H9 (cell line): ENCODE results near the gene ARHGAP26. TPM values are rescaled to one million over a fixed set of nuclear protein-coding genes. Genes with fewer than 3 reads are reported as not detected.

Source experiments
- DNase-seq: peaks from one replicate; pipeline ENCODE4 v3.0.0-alpha.2; 2017
- H2AFZ ChIP-seq: one replicate; pipeline ENCODE4 v1.6.1; 2013; ENCODE audit warnings: mild to moderate bottlenecking, low read length, control low read depth, moderate library complexity
- H2AK5ac ChIP-seq: 2 replicates; pipeline ENCODE4 v1.6.1; 2013; ENCODE audit warnings: low read length, control low read depth, mixed read lengths; ENCODE audit not compliant: insufficient read length
- H2BK120ac ChIP-seq: one replicate; pipeline ENCODE4 v1.6.1; 2013; ENCODE audit warnings: low read depth, mild to moderate bottlenecking, low read length, control low read depth, inconsistent platforms; ENCODE audit not compliant: poor library complexity, severe bottlenecking
- H2BK12ac ChIP-seq: 2 replicates; pipeline ENCODE4 v1.6.1; 2013; ENCODE audit warnings: low read length, control low read depth, mixed read lengths, low read depth; ENCODE audit not compliant: insufficient read length
- H2BK15ac ChIP-seq: 2 replicates; pipeline ENCODE4 v1.6.1; 2013; ENCODE audit warnings: low read depth, low read length, control low read depth
- H2BK20ac ChIP-seq: one replicate; pipeline ENCODE4 v1.6.1; 2013; ENCODE audit warnings: low read depth, mild to moderate bottlenecking, low read length, control low read depth, inconsistent platforms; ENCODE audit not compliant: poor library complexity, severe bottlenecking
- H2BK5ac ChIP-seq: 2 replicates; pipeline ENCODE4 v1.6.1; 2013; ENCODE audit warnings: low read length, control low read depth, mixed read lengths; ENCODE audit not compliant: insufficient read length
- H3K14ac ChIP-seq: 2 replicates; pipeline ENCODE4 v1.6.1; 2013; ENCODE audit warnings: low read length, control low read depth; ENCODE audit not compliant: insufficient read depth
- H3K18ac ChIP-seq: 2 replicates; pipeline ENCODE4 v1.6.1; 2013; ENCODE audit warnings: low read depth, mild to moderate bottlenecking, mixed read lengths, low read length, control low read depth; ENCODE audit not compliant: insufficient read length
- H3K23ac ChIP-seq: 2 replicates; pipeline ENCODE4 v1.6.1; 2013; ENCODE audit warnings: low read length, control low read depth, mixed read lengths, low read depth; ENCODE audit not compliant: insufficient read length
- H3K23me2 ChIP-seq: 2 replicates; pipeline ENCODE4 v1.6.1; 2013; ENCODE audit warnings: low read depth, mild to moderate bottlenecking, mixed read lengths, low read length, control low read depth; ENCODE audit not compliant: insufficient read length, poor library complexity, severe bottlenecking
- H3K27ac ChIP-seq: 2 replicates; pipeline ENCODE4 v1.5.1; 2013; ENCODE audit warnings: low read length, control low read depth, mixed read lengths, low read depth; ENCODE audit not compliant: insufficient read length
- H3K27me3 ChIP-seq: 2 replicates; pipeline ENCODE4 v1.6.1; 2013; ENCODE audit warnings: low read length, control low read depth, inconsistent platforms; ENCODE audit not compliant: insufficient read depth
- H3K4ac ChIP-seq: 2 replicates; pipeline ENCODE4 v1.6.1; 2013; ENCODE audit warnings: low read depth, mild to moderate bottlenecking, control low read depth, inconsistent platforms, low read length, moderate library complexity
- H3K4me1 ChIP-seq: 2 replicates; pipeline ENCODE4 v1.6.1; 2013; ENCODE audit warnings: low read length, control low read depth, inconsistent platforms; ENCODE audit not compliant: insufficient read depth
- H3K4me2 ChIP-seq: 2 replicates; pipeline ENCODE4 v1.6.1; 2013; ENCODE audit warnings: low read length, control low read depth, mixed read lengths; ENCODE audit not compliant: insufficient read length, insufficient read depth
- H3K56ac ChIP-seq: 2 replicates; pipeline ENCODE4 v1.6.1; 2013; ENCODE audit warnings: low read depth, mild to moderate bottlenecking, mixed read lengths, low read length, control low read depth; ENCODE audit not compliant: insufficient read length
- H3K79me1 ChIP-seq: 2 replicates; pipeline ENCODE4 v1.6.1; 2013; ENCODE audit warnings: low read depth, mild to moderate bottlenecking, moderate library complexity, low read length, control low read depth, inconsistent platforms; ENCODE audit not compliant: insufficient read depth, poor library complexity, severe bottlenecking
- H3K79me2 ChIP-seq: 2 replicates; pipeline ENCODE4 v1.6.1; 2013; ENCODE audit warnings: low read length, control low read depth, inconsistent platforms; ENCODE audit not compliant: insufficient read depth
- H3K9ac ChIP-seq: 2 replicates; pipeline ENCODE4 v1.6.1; 2013; ENCODE audit warnings: low read length, control low read depth, mixed read lengths; ENCODE audit not compliant: insufficient read length; ENCODE audit errors: extremely low read depth
- H3K9me3 ChIP-seq: one replicate; pipeline ENCODE4 v1.6.1; 2013; ENCODE audit warnings: low read depth, low read length, inconsistent platforms; ENCODE audit not compliant: control insufficient read depth
- H3T11ph ChIP-seq: one replicate; pipeline ENCODE4 v1.6.1; 2013; ENCODE audit warnings: mild to moderate bottlenecking, low read length, control low read depth, inconsistent platforms
- H4K20me1 ChIP-seq: one replicate; pipeline ENCODE4 v1.6.1; 2013; ENCODE audit not compliant: control insufficient read depth, insufficient read length, insufficient read depth
- H4K5ac ChIP-seq: 2 replicates; pipeline ENCODE4 v1.6.1; 2013; ENCODE audit warnings: low read depth, mild to moderate bottlenecking, mixed read lengths, low read length, control low read depth; ENCODE audit not compliant: insufficient read length
- H4K8ac ChIP-seq: replicated peaks from 2 replicates; pipeline ENCODE4 v1.6.1; 2013; ENCODE audit warnings: low read length, control low read depth, mixed read lengths, low read depth; ENCODE audit not compliant: insufficient read length
- H4K91ac ChIP-seq: 2 replicates; pipeline ENCODE4 v1.6.1; 2013; ENCODE audit warnings: low read depth, mild to moderate bottlenecking, moderate library complexity, mixed read lengths, low read length, control low read depth; ENCODE audit not compliant: insufficient read length
- H3K27ac Mint-ChIP-seq, 3 experiments: 2 replicates in 2 of 3; 3 replicates in 1 of 3; pipeline ENCODE4 v1.8.0; 2020 to 2021; ENCODE audit warnings: mixed read lengths in 3 of 3, mild to moderate bottlenecking in 1 of 3, moderate library complexity in 1 of 3
- H3K27me3 Mint-ChIP-seq: 2 replicates; pipeline ENCODE4 v1.8.0; 2021; ENCODE audit warnings: low read depth, mild to moderate bottlenecking, moderate library complexity, mixed read lengths
- H3K36me3 Mint-ChIP-seq, 3 experiments: 2 replicates in 2 of 3; 3 replicates in 1 of 3; pipeline ENCODE4 v1.8.0; 2020 to 2021; ENCODE audit warnings: low read depth in 3 of 3, mixed read lengths in 3 of 3; ENCODE audit not compliant: insufficient read depth in 1 of 3
- H3K4me1 Mint-ChIP-seq, 2 experiments: 2 replicates each; pipeline ENCODE4 v1.8.0; 2020; ENCODE audit warnings: mixed read lengths in 2 of 2
- H3K4me3 Mint-ChIP-seq, 2 experiments: 2 replicates in 1 of 2; 3 replicates in 1 of 2; pipeline ENCODE4 v1.8.0; 2020 to 2021; ENCODE audit warnings: mild to moderate bottlenecking in 2 of 2, mixed read lengths in 2 of 2, moderate library complexity in 1 of 2
- H3K9me3 Mint-ChIP-seq, 2 experiments: 2 replicates in 1 of 2; 3 replicates in 1 of 2; pipeline ENCODE4 v1.8.0; 2020; ENCODE audit warnings: mild to moderate bottlenecking in 2 of 2, mixed read lengths in 2 of 2, moderate library complexity in 1 of 2
- WGBS: extraction: QIAGEN DNeasy Blood & Tissue Kit; methylation state at CpG from one replicate; pipeline ENCODE4 v1.1.7; 2013; ENCODE audit warnings: missing lambda C conversion rate, low lambda C conversion rate, mixed read lengths; ENCODE audit not compliant: insufficient read length; ENCODE audit errors: extremely low coverage; 5-methylcytosine and 5-hydroxymethylcytosine counted together
- total RNA-seq: library from RNA; stranded (reverse); gene quantifications from 2 replicates; pipeline ENCODE4 v1.2.1, GENCODE V29; 2021
- TF ChIP-seq, protein P1 (sequence below): fragments of 200-600 bp; sonication (generic); conservative IDR thresholded peaks from 3 replicates; pipeline ENCODE4 v1.8.0; 2021; ENCODE audit warnings: antibody characterized with exemption, mild to moderate bottlenecking

Gene ARHGAP26
- total RNA-seq, 1 experiment from 2014 or later, result 13.8 TPM

DNA sequence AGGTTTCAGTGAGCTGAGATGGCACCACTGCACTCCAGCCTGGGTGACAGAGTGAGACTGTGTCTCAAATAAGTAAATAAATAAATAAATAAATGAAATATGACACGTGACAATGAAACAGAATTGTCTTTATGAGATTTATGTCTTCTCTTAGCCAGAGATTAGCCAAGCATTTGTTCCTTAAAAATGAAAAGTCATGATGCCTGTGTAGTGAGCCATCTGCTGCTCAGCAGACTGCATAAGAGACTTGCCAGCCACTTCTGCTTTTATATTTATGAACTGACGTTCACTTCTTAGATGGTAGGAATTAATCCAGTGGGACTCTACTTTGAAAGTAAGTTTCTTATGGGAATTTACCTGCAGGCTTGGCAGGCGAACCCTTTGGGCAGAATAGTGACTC, 405.9 kb downstream of the ARHGAP26 start:
- H3K9ac ChIP-seq, result no peak overlapping the region
- peaks cover 2% of the 10 kb centered on the region; the same call in 1 of the 2 replicates for H3K4me1 ChIP-seq
- H3K79me1 ChIP-seq, result no peaks in the 10 kb centered on the region
- Mint-ChIP-seq H3K27me3 (no peaks in the 10 kb centered on the region), H3K9me3 (no peaks in the 10 kb centered on the region), H3K27ac (0 out of 7 replicates have a peak overlapping the region, but pooled peaks of 1 of the 3 experiments have one; percentile 12), H3K36me3 (peaks cover 0 to 2% (median 2%) of the 10 kb centered on the region in 3 experiments; a peak in 3 of 7 replicates), H3K4me1 (peaks cover 28 to 32% of the 10 kb centered on the region in 2 experiments), H3K4me3 (no peak overlapping the region)
- no peaks in the 10 kb centered on the region for H3K9me3 ChIP-seq
- no peak overlapping the region for H2BK120ac ChIP-seq
- H3K27ac ChIP-seq, result no peak overlapping the region
- H2AK5ac ChIP-seq, result no peak overlapping the region
- H3K4ac ChIP-seq, result no peak overlapping the region; the same call in 1 of the 2 replicates
- H2AFZ ChIP-seq, result no peak overlapping the region
- H3K79me2 ChIP-seq, result no peaks in the 10 kb centered on the region
- no peak overlapping the region for H3K14ac ChIP-seq
- H3K23me2 ChIP-seq, result no peaks in the 10 kb centered on the region
- WGBS, result no CpG with 5 or more reads among the region's 3 CpGs
- H2BK5ac ChIP-seq, result no peak overlapping the region
- H3K23ac ChIP-seq, result no peak overlapping the region
- no peaks in the 10 kb centered on the region for H4K20me1 ChIP-seq
- H3K27me3 ChIP-seq, result no peaks in the 10 kb centered on the region
- DNase-seq, result no peak
- no peak overlapping the region for H2BK15ac ChIP-seq
- H3K56ac ChIP-seq, result no peak overlapping the region
- H3T11ph ChIP-seq, result no peak overlapping the region
- H3K4me2 ChIP-seq, result no peak overlapping the region
- no peak overlapping the region for H4K8ac ChIP-seq
- H3K18ac ChIP-seq, result no peak overlapping the region
- no peak overlapping the region for H4K5ac ChIP-seq
- no peak overlapping the region for H4K91ac ChIP-seq
- TF ChIP-seq, protein P1, sequence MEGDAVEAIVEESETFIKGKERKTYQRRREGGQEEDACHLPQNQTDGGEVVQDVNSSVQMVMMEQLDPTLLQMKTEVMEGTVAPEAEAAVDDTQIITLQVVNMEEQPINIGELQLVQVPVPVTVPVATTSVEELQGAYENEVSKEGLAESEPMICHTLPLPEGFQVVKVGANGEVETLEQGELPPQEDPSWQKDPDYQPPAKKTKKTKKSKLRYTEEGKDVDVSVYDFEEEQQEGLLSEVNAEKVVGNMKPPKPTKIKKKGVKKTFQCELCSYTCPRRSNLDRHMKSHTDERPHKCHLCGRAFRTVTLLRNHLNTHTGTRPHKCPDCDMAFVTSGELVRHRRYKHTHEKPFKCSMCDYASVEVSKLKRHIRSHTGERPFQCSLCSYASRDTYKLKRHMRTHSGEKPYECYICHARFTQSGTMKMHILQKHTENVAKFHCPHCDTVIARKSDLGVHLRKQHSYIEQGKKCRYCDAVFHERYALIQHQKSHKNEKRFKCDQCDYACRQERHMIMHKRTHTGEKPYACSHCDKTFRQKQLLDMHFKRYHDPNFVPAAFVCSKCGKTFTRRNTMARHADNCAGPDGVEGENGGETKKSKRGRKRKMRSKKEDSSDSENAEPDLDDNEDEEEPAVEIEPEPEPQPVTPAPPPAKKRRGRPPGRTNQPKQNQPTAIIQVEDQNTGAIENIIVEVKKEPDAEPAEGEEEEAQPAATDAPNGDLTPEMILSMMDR, result no peak
- H2BK20ac ChIP-seq, result no peak overlapping the region
- no peak overlapping the region for H2BK12ac ChIP-seq
